HEK293 (cell line): ENCODE results near the gene CPB2.

Source experiments
- CTCF ChIA-PET: fragments of 350-600 bp; formaldehyde crosslinking; extraction: SDS; loops from one replicate; lab custom pipeline; 2021; ENCODE audit warnings: antibody characterized with exemption; lab: Yijun Ruan, JAX
- POLR2A ChIA-PET: fragments of 300-600 bp; formaldehyde crosslinking; extraction: SDS; loops from one replicate; lab custom pipeline; 2020; ENCODE audit warnings: antibody characterized with exemption, inconsistent platforms; lab: Yijun Ruan, JAX
- H3K27ac ChIP-seq: fragments of 200-500 bp; sonication (Bioruptor generic); 2 replicates; pipeline ENCODE4 v1.5.1; 2014; ENCODE audit warnings: low read depth, low read length, control low read depth, inconsistent platforms; ENCODE audit errors: extremely low read depth
- H3K36me3 ChIP-seq, 2 experiments: fragments of 200-500 bp in 1 of 2; sonication (Bioruptor generic) in 1 of 2; 1 replicate in 1 of 2; 2 replicates in 1 of 2; pipeline ENCODE4 v1.5.1; 2014 to 2017; ENCODE audit warnings: inconsistent platforms in 2 of 2, low read length in 2 of 2; ENCODE audit not compliant: control insufficient read depth in 2 of 2, insufficient read depth in 1 of 2
- H3K4me1 ChIP-seq: fragments of 200-500 bp; sonication (Bioruptor generic); 2 replicates; pipeline ENCODE4 v1.5.1; 2014; ENCODE audit warnings: mild to moderate bottlenecking, low read length, inconsistent platforms; ENCODE audit not compliant: control insufficient read depth, insufficient read depth
- H3K4me3 ChIP-seq: 2 replicates; pipeline ENCODE4 v1.5.1; 2011; ENCODE audit warnings: low read depth, mild to moderate bottlenecking, control low read depth, low read length, moderate library complexity
- H3K9me3 ChIP-seq: fragments of 200-500 bp; sonication (Bioruptor generic); 2 replicates; pipeline ENCODE4 v1.5.1; 2014; ENCODE audit warnings: low read depth, low read length, inconsistent platforms; ENCODE audit not compliant: control insufficient read depth, insufficient read depth
- FEZF1 ChIP-seq: fragments of 450-650 bp; formaldehyde crosslinking; IDR thresholded peaks from 2 replicates; pipeline ENCODE4 v1.5.1; 2016; ENCODE audit warnings: missing biosample characterization, missing genetic modification characterization
- GFI1B ChIP-seq: fragments of 450-650 bp; formaldehyde crosslinking; IDR thresholded peaks from 2 replicates; pipeline ENCODE4 v1.5.1; 2016; ENCODE audit warnings: missing biosample characterization, missing genetic modification characterization
- GLI2 ChIP-seq: fragments of 450-650 bp; formaldehyde crosslinking; IDR thresholded peaks from 2 replicates; pipeline ENCODE4; 2017; ENCODE audit warnings: missing biosample characterization, missing genetic modification characterization, low read depth, borderline replicate concordance
- PRDM1 ChIP-seq: fragments of 450-650 bp; formaldehyde crosslinking; IDR thresholded peaks from 2 replicates; pipeline ENCODE4; 2016; ENCODE audit warnings: missing biosample characterization, missing genetic modification characterization
- SCRT2 ChIP-seq: fragments of 450-650 bp; formaldehyde crosslinking; IDR thresholded peaks from 2 replicates; pipeline ENCODE4 v1.5.1; 2016; ENCODE audit warnings: missing biosample characterization, missing genetic modification characterization
- ZBTB48 ChIP-seq: fragments of 450-650 bp; formaldehyde crosslinking; IDR thresholded peaks from 2 replicates; pipeline ENCODE4 v1.5.1; 2016; ENCODE audit warnings: missing biosample characterization, missing genetic modification characterization
- ZNF174 ChIP-seq: fragments of 450-650 bp; formaldehyde crosslinking; IDR thresholded peaks from 2 replicates; pipeline ENCODE4 v1.5.0; 2017; ENCODE audit warnings: missing biosample characterization, mild to moderate bottlenecking, missing genetic modification characterization
- ZNF19 ChIP-seq: fragments of 450-650 bp; formaldehyde crosslinking; IDR thresholded peaks from 2 replicates; pipeline ENCODE4; 2016; ENCODE audit warnings: missing biosample characterization, missing genetic modification characterization, low read depth
- ZNF335 ChIP-seq: fragments of 450-650 bp; formaldehyde crosslinking; conservative IDR thresholded peaks from 2 replicates; pipeline ENCODE4 v1.5.1; 2016; ENCODE audit warnings: missing biosample characterization, missing genetic modification characterization
- ZNF37A ChIP-seq: fragments of 450-650 bp; IDR thresholded peaks from 2 replicates; pipeline ENCODE4 v1.5.1; 2018; ENCODE audit warnings: missing biosample characterization, missing genetic modification characterization
- ZNF501 ChIP-seq: fragments of 450-650 bp; formaldehyde crosslinking; IDR thresholded peaks from 2 replicates; pipeline ENCODE4 v1.5.1; 2016; ENCODE audit warnings: missing biosample characterization, missing genetic modification characterization
- ZNF510 ChIP-seq: fragments of 450-650 bp; formaldehyde crosslinking; IDR thresholded peaks from 2 replicates; pipeline ENCODE4 v1.5.1; 2018; ENCODE audit warnings: mild to moderate bottlenecking, missing genetic modification characterization, missing biosample characterization; ENCODE audit not compliant: insufficient replicate concordance
- TF ChIP-seq, protein P1 (sequence below): fragments of 450-650 bp; IDR thresholded peaks from 2 replicates; pipeline ENCODE4 v1.5.1; 2018; ENCODE audit warnings: missing biosample characterization, missing genetic modification characterization
- TF ChIP-seq, protein P2 (sequence below): fragments of 450-650 bp; formaldehyde crosslinking; conservative IDR thresholded peaks from 2 replicates; pipeline ENCODE4 v1.5.1; 2016; ENCODE audit warnings: low read depth, missing biosample characterization, missing genetic modification characterization
- TF ChIP-seq, protein P3 (sequence below): fragments of 450-650 bp; formaldehyde crosslinking; IDR thresholded peaks from 2 replicates; pipeline ENCODE4 v1.5.1; 2016; ENCODE audit warnings: missing biosample characterization, missing genetic modification characterization
- TF ChIP-seq, protein P4 (sequence below): fragments of 450-650 bp; formaldehyde crosslinking; optimal IDR thresholded peaks from 2 replicates; pipeline ENCODE3; 2016; ENCODE audit warnings: missing biosample characterization, mild to moderate bottlenecking, missing genetic modification characterization
- TF ChIP-seq, protein P5 (sequence below): fragments of 450-650 bp; formaldehyde crosslinking; IDR thresholded peaks from 2 replicates; pipeline ENCODE4 v1.5.1; 2016; ENCODE audit warnings: missing biosample characterization, missing genetic modification characterization
- TF ChIP-seq, protein P6 (sequence below): IDR thresholded peaks from 2 replicates; pipeline ENCODE4 v1.6.1; 2011; ENCODE audit warnings: mild to moderate bottlenecking, low read depth, low read length, borderline replicate concordance

CPB2 gene

DNA sequence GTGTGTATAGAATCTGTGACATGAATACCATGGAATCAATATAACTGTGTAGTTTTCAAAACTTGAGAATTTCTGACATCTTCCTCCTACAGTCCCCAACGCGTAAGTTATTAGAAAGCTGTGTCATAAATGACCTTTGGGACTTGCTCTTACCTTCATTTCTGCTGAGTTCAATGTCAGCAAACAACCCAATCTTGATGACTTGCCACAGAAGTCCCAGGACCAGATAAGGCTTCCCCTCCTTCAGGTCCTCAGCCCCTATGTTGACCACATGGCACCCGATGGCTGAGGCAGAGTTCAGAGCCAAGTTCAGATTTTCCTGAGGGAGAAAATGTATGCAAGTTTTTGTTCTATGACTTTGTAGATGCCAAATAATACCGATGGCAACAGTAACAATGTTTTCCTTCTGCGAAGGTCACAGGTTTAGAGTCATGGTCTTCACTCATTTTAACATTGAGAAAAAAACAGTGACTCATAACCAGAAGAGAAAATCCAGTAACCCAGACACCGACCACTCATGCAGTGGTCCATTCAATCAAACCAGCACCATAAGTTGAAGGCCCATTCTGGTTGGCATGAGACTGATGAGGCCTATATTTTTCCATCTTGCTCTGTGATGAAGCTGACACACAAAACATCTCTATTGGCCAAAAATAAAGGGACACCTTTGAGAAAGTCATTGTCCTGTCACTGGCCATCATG, 47.9 kb upstream of the CPB2 start (continued):
- TF ChIP-seq GLI2 (tag by site-specific recombination) = no peak
- TF ChIP-seq ZNF335 (tag by site-specific recombination) = no peak
- TF ChIP-seq, all 188 proteins: peak for 0

DNA sequence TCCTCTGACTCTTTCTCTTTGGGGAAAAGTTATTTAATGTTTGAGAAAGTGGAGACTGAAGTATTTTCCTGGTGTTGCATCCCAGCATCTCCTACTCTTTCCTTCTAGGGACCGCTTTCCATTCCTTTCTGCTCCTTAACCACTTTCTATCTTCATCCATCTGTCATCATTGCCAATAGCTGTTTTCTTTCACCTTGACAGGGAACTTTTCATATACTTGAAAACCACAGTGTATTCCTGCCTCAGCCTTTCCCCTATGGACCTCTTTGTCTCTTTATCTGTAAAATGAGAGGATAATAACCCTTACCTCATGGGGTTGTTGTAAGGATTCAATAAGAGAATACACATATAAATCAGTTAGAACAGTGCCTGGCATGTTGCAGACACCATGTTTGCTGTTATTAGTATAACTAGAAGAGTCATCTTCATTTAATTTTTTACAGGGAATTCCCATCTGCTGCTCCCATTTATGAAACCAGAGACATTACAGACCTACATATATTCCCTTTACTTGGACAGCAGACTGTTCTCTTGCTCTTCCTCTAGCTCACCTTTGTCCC, 45.4 kb upstream of the CPB2 start:
- TF ChIP-seq, protein P1, sequence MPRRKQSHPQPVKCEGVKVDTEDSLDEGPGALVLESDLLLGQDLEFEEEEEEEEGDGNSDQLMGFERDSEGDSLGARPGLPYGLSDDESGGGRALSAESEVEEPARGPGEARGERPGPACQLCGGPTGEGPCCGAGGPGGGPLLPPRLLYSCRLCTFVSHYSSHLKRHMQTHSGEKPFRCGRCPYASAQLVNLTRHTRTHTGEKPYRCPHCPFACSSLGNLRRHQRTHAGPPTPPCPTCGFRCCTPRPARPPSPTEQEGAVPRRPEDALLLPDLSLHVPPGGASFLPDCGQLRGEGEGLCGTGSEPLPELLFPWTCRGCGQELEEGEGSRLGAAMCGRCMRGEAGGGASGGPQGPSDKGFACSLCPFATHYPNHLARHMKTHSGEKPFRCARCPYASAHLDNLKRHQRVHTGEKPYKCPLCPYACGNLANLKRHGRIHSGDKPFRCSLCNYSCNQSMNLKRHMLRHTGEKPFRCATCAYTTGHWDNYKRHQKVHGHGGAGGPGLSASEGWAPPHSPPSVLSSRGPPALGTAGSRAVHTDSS = no peak
- TF ChIP-seq ZNF19 (tag by site-specific recombination) (no peak), ZBTB48 (tag by site-specific recombination) (no peak), ZNF501 (no peak), PRDM1 (tag by site-specific recombination) (peak; percentile 95), GFI1B (tag by site-specific recombination) (no peak)
- TF ChIP-seq, protein P2, sequence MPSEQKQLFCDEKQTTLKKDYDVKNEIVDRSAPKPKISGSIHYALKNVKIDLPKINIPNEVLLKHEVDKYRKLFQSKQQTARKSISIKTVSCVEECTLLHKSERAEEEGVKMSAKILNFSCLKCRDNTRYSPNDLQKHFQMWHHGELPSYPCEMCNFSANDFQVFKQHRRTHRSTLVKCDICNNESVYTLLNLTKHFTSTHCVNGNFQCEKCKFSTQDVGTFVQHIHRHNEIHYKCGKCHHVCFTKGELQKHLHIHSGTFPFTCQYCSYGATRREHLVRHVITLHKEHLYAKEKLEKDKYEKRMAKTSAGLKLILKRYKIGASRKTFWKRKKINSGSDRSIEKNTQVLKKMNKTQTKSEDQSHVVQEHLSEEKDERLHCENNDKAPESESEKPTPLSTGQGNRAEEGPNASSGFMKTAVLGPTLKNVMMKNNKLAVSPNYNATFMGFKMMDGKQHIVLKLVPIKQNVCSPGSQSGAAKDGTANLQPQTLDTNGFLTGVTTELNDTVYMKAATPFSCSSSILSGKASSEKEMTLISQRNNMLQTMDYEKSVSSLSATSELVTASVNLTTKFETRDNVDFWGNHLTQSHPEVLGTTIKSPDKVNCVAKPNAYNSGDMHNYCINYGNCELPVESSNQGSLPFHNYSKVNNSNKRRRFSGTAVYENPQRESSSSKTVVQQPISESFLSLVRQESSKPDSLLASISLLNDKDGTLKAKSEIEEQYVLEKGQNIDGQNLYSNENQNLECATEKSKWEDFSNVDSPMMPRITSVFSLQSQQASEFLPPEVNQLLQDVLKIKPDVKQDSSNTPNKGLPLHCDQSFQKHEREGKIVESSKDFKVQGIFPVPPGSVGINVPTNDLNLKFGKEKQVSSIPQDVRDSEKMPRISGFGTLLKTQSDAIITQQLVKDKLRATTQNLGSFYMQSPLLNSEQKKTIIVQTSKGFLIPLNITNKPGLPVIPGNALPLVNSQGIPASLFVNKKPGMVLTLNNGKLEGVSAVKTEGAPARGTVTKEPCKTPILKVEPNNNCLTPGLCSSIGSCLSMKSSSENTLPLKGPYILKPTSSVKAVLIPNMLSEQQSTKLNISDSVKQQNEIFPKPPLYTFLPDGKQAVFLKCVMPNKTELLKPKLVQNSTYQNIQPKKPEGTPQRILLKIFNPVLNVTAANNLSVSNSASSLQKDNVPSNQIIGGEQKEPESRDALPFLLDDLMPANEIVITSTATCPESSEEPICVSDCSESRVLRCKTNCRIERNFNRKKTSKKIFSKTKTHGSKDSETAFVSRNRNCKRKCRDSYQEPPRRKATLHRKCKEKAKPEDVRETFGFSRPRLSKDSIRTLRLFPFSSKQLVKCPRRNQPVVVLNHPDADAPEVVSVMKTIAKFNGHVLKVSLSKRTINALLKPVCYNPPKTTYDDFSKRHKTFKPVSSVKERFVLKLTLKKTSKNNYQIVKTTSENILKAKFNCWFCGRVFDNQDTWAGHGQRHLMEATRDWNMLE (tag by site-specific recombination) = no peak
- TF ChIP-seq, protein P3, sequence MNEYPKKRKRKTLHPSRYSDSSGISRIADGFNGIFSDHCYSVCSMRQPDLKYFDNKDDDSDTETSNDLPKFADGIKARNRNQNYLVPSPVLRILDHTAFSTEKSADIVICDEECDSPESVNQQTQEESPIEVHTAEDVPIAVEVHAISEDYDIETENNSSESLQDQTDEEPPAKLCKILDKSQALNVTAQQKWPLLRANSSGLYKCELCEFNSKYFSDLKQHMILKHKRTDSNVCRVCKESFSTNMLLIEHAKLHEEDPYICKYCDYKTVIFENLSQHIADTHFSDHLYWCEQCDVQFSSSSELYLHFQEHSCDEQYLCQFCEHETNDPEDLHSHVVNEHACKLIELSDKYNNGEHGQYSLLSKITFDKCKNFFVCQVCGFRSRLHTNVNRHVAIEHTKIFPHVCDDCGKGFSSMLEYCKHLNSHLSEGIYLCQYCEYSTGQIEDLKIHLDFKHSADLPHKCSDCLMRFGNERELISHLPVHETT (tag by site-specific recombination) = no peak
- Histone ChIP-seq H3K9me3 (no peaks in the 10 kb centered on the region), H3K36me3 (peaks cover 0 to 82% of the 10 kb centered on the region in 2 experiments), H3K27ac (no peak overlapping the region), H3K4me3 (no peak overlapping the region), H3K4me1 (no peaks in the 10 kb centered on the region)
- ChIA-PET POLR2A (no interaction called here), CTCF (interaction anchor here (0.6 to 2.8 kb wide), 2 partner anchors 10 to 139 kb away, joined by 3 to 7 read pairs; no protein-coding TSS in a partner anchor)

DNA sequence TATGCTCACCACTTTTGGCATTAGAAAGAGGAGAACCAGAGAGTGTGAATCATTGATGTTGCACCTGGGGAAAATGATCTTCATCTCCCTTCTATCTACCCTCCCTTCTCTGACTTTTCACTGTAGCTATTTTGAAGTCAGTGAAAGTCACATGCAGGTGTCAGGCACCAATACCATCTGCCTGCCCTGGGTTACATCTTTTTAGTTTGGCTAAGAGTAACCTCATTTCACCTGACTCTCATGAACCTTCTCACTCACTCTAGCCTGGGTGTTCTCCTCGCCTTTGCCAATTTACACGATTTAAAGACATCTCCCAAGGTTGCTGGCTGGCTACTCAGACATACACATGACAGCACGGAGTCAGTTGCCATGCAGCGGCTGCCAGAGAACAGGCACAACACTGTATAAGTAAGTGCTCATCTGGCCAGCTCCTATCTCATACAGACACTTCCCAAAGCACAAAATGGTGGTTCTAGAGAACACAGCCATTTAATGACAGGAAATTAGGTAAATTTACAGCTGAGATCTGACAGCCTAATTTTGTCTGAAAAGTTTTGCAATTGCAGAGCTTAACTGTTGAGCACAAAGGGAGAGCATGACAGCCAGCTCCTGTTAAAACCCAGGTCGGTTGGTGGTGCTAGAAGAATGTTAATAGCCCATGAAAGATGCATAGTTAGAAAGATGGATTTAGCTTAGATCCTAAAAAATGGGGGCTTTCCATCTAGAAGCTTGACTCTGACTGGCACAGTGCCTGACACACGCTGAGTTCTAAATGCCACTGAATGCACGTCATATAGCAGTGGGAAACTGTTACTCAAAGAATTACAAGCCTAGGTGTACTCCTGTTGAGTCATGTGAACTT, 44.7 kb upstream of the CPB2 start:
- CTCF ChIA-PET = interaction anchor here (1.7 to 2.8 kb wide), 2 partner anchors 10 to 23 kb away, joined by 4 to 7 read pairs; no protein-coding TSS in a partner anchor
- Histone ChIP-seq H3K4me1 (no peaks in the 10 kb centered on the region), H3K9me3 (no peaks in the 10 kb centered on the region), H3K27ac (no peak overlapping the region), H3K36me3 (peaks cover 0 to 82% of the 10 kb centered on the region in 2 experiments; a peak in 2 of 3 replicates), H3K4me3 (no peak overlapping the region)
- POLR2A ChIA-PET = no interaction called here
- TF ChIP-seq, protein P4, sequence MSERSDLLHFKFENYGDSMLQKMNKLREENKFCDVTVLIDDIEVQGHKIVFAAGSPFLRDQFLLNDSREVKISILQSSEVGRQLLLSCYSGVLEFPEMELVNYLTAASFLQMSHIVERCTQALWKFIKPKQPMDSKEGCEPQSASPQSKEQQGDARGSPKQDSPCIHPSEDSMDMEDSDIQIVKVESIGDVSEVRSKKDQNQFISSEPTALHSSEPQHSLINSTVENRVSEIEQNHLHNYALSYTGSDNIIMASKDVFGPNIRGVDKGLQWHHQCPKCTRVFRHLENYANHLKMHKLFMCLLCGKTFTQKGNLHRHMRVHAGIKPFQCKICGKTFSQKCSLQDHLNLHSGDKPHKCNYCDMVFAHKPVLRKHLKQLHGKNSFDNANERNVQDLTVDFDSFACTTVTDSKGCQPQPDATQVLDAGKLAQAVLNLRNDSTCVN (tag by site-specific recombination) = no peak
- TF ChIP-seq SCRT2 (tag by site-specific recombination) = peak; percentile 34
- no peak for TF ChIP-seq ZNF501
- no peak for TF ChIP-seq ZNF37A (tag by site-specific recombination)
- no peak for TF ChIP-seq ZNF174
- TF ChIP-seq, protein P5, sequence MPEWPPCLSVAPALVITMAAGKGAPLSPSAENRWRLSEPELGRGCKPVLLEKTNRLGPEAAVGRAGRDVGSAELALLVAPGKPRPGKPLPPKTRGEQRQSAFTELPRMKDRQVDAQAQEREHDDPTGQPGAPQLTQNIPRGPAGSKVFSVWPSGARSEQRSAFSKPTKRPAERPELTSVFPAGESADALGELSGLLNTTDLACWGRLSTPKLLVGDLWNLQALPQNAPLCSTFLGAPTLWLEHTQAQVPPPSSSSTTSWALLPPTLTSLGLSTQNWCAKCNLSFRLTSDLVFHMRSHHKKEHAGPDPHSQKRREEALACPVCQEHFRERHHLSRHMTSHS = no peak
- TF ChIP-seq, protein P6, sequence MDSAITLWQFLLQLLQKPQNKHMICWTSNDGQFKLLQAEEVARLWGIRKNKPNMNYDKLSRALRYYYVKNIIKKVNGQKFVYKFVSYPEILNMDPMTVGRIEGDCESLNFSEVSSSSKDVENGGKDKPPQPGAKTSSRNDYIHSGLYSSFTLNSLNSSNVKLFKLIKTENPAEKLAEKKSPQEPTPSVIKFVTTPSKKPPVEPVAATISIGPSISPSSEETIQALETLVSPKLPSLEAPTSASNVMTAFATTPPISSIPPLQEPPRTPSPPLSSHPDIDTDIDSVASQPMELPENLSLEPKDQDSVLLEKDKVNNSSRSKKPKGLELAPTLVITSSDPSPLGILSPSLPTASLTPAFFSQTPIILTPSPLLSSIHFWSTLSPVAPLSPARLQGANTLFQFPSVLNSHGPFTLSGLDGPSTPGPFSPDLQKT = no peak
- 0 out of 2 replicates have a peak, but pooled peaks have one; percentile 23 for TF ChIP-seq FEZF1 (tag by site-specific recombination)
- TF ChIP-seq ZNF510 (tag by site-specific recombination) = no peak
